Left cardiac atrium (tissue), 4 donors: ENCODE results near the gene CEACAM19. TPM values are rescaled to one million over a fixed set of nuclear protein-coding genes. Genes with fewer than 3 reads are reported as not detected.
"Not testable (repeated sequence)": the region's sequence is repeated elsewhere in the genome, so short reads cannot be mapped to it uniquely, and the experiment has no call there.

Experiments
- ATAC-seq, 2 donors: fragments of 200-7000 bp; cut with Tn5 transposase; one replicate each; pipeline ENCODE4 v1.9.1; 2020; ENCODE audit warnings: mild to moderate bottlenecking in 2 of 2, moderate library complexity in 2 of 2
- DNase-seq: peaks from one replicate; pipeline ENCODE4 v3.0.0-alpha.2; 2020
- intact Hi-C, 2 donors: fragments of 100-400 bp; cut with DNase I; formaldehyde crosslinking; loops; one replicate each; pipeline versions ENCODE4 v1.14.1 to v1.15.1; 2022 to 2023
- long read RNA-seq: library from polyadenylated mRNA; unstranded; transcript quantifications from one replicate; pipeline ENCODE4 v2.0.0, GENCODE V29; 2021
- total RNA-seq, 2 donors: library from RNA; stranded (reverse); fragmentation: NEBNext Ultra II Directional; extraction: Animal tissue kit (Norgen Biotek cat#: 25700); gene quantifications; one replicate each; pipeline ENCODE4 v1.2.1, GENCODE V29; 2021
- donor health status: DM: no; HTN: yes; CAD: no.
- donor health status: DM: no; HTN: yes; CAD: no; lungs with severe emphysema.
- donor health status: DM: yes; HTN: yes; CAD: no.
- donor health status: Dilated cardiomyopathy.

The CEACAM19 gene
- 1 to 10 TPM; 2.4 to 6.2 TPM for total RNA-seq
- long read RNA-seq, partial matches to known transcripts, result 1 of 1 reads
- long read RNA-seq, other reads (novel, unspliced or antisense), result 0 of 1 reads

DNA sequence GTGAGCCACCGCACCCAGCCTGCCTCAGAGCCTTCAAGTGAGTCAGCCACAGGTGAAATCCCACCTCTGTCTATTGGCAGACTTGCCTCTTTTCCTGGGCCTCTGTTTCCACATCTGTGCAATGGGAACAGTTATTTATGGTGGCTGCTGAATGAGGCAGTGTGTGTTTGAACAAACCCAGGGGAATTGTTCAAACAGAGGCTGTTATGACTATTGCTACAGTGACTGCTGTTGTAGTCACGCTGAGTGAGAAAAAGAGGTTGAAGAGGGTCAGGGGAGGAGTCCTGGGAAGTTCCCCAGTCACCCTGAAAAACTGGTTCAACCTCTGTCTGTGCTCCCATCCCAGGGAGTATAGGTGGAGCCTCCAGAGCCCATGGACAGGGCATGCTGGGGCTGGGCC is at the start of gene CEACAM19:
CEACAM19 (plus strand) TSS at position 83 of the 400 bp plus-strand sequence. CDS start 450 bp downstream, outside the sequence.
- no peak for DNase-seq
- ATAC-seq, result no peak
- intact Hi-C loops, result no loop called here

DNA sequence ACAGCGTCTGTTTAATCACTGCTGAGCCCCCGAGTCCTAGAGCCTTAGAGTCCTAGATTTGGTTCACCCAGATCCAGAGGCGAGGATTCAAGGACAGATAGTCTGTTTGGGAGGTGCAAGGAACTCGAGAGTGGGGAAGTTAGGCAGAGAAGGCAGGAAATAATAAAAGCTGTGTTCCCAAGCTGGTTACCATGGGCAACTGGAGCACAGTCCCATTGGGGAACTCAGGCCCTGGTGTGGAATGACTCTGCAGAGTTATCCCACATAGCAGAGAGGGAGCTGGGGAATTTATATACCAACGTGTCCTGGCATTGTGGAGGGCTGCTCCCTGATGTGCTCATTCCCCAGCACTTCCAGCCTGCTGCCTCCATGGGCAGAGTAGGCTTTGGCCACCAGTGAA is 48.2 kb upstream of the CEACAM19 start:
- intact Hi-C loops, result no loop called here
- ATAC-seq (peak; percentile 44), DNase-seq (no peak)

DNA sequence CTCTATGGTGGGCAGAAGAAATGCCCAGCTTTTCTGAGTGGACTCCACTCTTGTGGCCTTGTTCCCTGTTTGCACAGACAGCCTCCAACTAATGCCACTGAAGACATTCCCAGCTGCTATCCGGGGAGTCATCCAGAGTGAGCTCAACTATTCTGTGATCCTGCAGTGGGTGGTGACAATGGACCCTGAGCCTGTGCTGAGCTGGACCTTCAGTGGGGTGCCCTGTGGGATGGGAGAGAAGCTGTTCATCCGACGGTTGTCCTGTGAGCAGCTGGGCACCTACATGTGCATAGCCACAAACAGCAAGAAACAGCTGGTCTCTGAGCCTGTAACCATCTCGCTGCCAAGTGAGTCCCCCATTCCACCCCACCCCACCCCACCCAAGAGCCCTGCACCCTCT is 47.7 kb upstream of the CEACAM19 start:
- intact Hi-C loops, result no loop called here
- ATAC-seq, result no peak
- DNase-seq, result no peak

DNA sequence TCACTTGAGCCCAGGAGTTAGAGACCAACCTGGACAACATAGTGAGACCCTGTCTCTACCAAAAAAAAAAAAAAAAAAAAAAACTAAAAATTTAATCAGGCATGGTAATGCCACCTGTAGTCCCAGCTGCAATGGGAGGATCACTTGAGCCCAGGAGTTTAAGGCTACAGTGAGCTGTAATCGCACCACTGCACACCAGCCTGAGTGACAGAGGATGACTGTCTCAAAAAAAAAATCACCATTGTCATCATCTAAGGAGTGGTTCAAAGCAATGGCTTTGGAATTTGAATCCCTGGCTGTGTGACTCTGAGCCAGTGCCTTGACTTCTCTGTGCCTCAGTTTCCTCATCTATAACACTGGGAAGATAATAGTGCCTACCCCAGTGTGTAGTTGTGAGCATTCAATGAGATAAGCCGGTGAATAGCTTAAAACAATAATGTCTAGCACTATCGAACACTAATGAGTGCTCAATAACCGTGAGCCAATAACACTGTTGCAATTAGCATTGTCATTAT is 46.4 kb upstream of the CEACAM19 start:
- DNase-seq (no peak), ATAC-seq (no peak)
- intact Hi-C loops, result no loop called here

DNA sequence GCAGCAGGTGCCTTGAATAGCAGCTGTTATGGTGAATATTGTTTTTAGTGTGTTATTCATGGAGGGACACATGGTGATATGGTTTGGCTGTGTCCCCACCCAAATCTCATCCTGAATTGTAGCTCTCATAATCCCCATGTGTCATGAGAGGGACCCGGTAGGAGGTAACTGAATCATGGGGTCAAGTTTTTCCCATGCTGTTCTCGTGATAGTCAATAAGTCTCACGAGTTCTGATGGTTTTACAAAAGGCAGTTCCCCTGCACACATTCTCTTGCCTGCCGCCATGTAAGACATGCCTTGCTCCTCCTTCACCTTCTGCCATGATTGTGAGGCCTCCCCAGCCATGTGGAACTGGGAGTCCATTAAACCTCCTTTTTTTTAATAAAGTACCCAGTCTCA is 45.6 kb upstream of the CEACAM19 start:
- DNase-seq, intact Hi-C loops, ATAC-seq: not testable (repeated sequence)

- ATAC-seq (peak in 1 of 2 donors; percentile 91), DNase-seq (no peak)
- intact Hi-C loops, result no loop called here
Observed at GRCh38 chr19:44626048-44626624, 45.1 kb upstream of the CEACAM19 start.

- intact Hi-C loops, result no loop called here
- ATAC-seq, result no peak
- no peak for DNase-seq
Observed at GRCh38 chr19:44627631-44628030, 43.7 kb upstream of the CEACAM19 start.

- no peak for ATAC-seq
- no peak for DNase-seq
- intact Hi-C loops, result no loop called here
Observed at GRCh38 chr19:44628793-44629192, 42.5 kb upstream of the CEACAM19 start.

GRCh38 chr19:44631611-44632010 is 39.7 kb upstream of the CEACAM19 start:
- ATAC-seq, intact Hi-C loops, DNase-seq: not testable (repeated sequence)

- ATAC-seq, intact Hi-C loops: not testable (repeated sequence)
- DNase-seq, result peak; percentile 48
Observed at GRCh38 chr19:44634058-44634457, 37.2 kb upstream of the CEACAM19 start.

DNA sequence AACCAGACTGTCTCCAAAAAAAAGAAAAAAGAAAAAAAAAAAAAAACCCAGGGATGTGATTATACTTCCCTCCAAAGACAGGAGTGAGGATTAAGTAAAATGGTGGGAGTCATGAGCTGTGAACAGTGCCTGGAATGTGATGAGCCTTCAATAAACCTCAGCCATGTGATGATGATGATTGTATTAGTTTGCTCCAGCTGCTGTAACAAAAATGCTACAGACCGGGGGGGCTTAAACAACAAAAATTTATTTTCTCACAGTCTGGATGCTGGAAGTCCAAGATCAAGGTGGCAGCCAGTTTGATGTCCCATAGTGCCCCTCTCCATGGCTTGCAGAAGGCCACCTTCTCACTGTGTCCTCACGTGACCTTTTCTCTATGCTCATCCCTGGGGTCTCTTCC is 36.5 kb upstream of the CEACAM19 start:
- no peak for ATAC-seq
- no peak for DNase-seq
- intact Hi-C loops, result no loop called here

DNA sequence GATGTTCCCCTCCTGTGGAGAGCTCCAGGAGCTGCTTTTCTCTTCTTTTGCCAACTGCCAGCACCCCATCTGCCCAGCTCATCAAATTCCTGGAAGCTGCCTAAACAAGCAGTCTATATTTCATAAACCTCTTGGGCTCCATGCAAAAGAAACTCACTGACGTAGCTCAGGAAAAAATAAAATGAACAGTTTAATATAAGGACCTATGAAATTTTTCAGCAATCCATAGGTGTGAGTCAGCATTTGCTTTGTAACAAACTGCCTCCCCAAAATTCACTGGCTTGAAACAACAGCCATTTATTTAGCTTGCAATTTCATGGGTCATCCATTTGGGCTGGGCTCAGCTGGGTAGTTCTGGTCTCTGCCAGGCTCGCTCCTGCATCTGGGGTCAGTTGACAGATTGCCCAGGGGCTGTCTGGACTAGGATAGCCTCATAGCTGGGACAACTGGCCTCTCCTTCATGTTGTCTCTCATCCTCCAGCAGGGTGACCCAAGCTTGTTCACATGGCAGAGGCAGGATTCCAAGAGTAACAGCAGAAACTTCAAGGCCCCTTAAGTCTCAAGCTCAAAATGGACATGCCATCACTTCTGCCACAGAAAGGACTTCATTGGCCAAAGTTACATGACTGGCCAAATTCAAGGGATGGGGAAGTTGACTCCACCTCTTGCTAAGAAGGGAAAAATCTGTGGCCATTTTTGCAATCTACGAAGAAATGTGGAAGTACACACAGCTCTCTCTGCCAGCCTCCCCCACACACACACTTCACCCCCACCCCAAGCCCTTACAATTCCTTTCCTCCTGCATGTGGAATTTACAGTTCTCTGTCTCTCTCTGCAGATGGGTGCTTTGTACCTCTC is 35.5 kb upstream of the CEACAM19 start:
- no peak for DNase-seq

DNA sequence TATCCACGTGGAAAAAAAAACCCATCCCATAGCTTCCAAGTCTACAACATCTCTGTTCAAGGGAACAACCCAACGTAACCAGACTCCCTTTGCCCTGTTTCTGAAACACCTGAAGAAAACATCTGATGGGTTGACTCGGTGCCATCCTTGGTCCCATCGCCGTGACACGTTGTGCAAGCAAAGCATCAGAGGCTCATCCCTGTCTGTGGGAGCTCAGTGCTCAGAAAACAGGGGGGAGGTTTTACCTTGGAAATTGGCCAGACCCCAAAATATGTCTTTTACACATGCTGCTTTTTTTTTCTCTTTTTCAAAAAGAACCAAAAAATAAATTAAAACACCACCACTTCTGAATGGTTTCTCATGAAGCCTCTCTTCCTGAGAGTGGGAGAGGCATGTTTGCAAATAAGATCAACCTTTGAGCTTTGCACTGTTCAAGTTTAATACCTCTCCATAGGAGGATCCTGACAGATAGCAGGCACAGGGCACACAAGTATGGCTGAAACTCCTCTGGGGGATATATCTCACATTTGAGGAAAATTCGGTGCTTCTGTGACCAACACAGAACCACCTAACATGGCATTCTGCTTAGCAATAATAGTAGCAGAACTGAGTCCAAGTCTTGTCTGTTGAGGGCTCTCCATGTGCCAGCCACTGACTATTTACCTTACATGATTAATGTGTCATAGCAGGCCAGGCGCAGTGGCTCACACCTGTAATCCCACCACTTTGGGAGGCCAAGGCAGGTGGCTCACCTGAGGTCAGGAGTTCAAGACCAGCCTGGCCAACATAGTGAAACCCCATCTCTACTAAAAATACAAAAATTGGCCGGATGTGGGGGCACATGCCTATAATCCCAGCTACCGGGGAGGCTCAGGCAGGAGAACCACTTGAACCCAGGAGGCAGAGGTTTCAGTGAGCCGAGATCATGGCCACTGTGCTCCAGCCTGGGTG is 34.6 kb upstream of the CEACAM19 start:
- DNase-seq (no peak), ATAC-seq (no peak)
- intact Hi-C loops, result no loop called here

More for the DNA sequence above, 35.5 kb upstream of the CEACAM19 start:
- ATAC-seq, result peak; percentile 33 to 46
- intact Hi-C loops, result no loop called here

- no peak for ATAC-seq
- intact Hi-C loops, result no loop called here
Observed at GRCh38 chr19:44637390-44637764, 33.9 kb upstream of the CEACAM19 start.

GRCh38 chr19:44640518-44640917 is 30.8 kb upstream of the CEACAM19 start:
- intact Hi-C loops, result no loop called here
- ATAC-seq, result peak; percentile 17 to 25
- DNase-seq, result no peak

More at GRCh38 chr19:44637390-44637764, 33.9 kb upstream of the CEACAM19 start:
- no peak for DNase-seq

DNA sequence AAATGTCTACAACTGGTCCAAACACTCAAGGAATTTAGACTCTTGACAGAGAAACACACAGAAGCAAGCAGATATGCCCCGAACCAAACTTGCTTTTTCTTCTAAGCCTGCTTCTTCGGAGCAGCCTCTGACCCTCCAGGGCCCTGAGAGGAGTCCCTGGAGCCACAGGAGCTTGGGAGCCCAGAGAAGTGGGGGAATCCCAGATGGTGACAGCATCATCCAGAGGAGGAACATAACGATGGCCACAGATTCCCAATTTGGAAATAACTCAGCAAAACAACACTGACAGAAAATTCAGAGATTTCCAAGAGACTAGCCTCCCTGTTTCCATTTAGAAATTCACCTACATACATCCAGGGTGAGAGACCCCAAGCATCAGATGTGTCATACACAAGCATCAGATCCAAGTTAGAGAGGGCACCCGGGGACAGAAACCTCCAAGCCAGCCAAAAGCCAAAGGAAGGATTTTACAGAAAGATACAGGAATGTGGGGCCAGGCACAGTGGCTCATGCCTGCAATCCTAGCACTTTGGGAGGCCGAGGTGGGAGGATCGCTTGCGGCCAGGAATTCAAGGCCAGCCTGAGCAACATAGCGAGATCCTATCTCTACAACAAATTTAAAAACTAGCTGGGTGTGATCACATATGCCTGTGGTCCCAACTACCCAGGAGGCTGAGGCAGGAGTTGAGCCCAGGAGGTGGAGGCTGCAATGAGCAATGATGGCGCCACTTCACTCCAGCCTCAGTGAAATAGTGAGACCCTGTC is 29.6 kb upstream of the CEACAM19 start:
- ATAC-seq, result no peak
- DNase-seq, result no peak
- intact Hi-C loops, result no loop called here

GRCh38 chr19:44642377-44642776 is 28.9 kb upstream of the CEACAM19 start:
- intact Hi-C loops, result no loop called here
- ATAC-seq (no peak), DNase-seq (no peak)

- DNase-seq, result peak; percentile 84
- ATAC-seq, result peak; percentile 92 to 95
- intact Hi-C loops, result no loop called here
Observed at GRCh38 chr19:44643605-44644401, 27.5 kb upstream of the CEACAM19 start, which contains the start of gene PVR. PVR (plus strand) TSS chr19:44643910; CDS start chr19:44644097, 187 bp downstream.
